Omental fat pad (tissue), 4 donors: ENCODE measurements around the gene CD6. TPM values are rescaled to one million over a fixed set of nuclear protein-coding genes. Genes with fewer than 3 reads are reported as not detected.

Experiments
- ATAC-seq: fragments of 150-250 bp; one replicate; pipeline ENCODE4 v1.9.1; 2016; ENCODE audit warnings: mild to moderate bottlenecking, moderate library complexity; ENCODE audit not compliant: low FRiP score
- DNase-seq: peaks from one replicate; pipeline ENCODE4 v3.0.0-alpha.2; 2019; ENCODE audit warnings: low spot score
- total RNA-seq, 4 donors: library from RNA; depleted of rRNA; stranded (reverse); fragments of >200 nt; gene quantifications; one replicate each; pipeline ENCODE4 v1.1.0, GENCODE V29; 2016
- TF ChIP-seq, protein P1 (sequence below), 3 donors: fragments of 450-650 bp; IDR thresholded peaks; one replicate each; pipeline ENCODE4 v1.5.1; 2016 to 2017; ENCODE audit warnings: antibody characterized with exemption in 3 of 3, mild to moderate bottlenecking in 3 of 3, moderate library complexity in 2 of 3

CD6 gene
- total RNA-seq, 4 donors from 2014 or later: 0.79 to 6.5 (median 2.2) TPM

DNA sequence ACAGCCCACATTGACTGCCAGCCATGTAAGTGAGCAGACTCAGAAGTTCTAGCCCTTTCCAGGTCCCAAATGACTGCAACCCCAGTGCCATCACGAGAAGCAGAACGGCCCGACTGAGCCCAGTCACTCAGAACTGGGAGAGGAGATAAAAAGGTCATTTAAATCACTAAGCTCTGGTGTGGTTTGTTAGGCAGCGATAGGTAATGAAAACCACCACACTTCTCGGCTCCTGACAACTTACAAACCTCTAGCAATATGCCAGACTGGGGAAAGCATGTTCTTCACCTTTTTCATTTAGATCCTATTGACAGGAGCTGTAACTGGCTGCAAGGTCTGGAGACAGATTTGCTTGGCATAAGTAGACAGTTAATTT lies 26.2 kb upstream of the CD6 start:
- no peak for ATAC-seq
- DNase-seq: no peak
- TF ChIP-seq, protein P1, sequence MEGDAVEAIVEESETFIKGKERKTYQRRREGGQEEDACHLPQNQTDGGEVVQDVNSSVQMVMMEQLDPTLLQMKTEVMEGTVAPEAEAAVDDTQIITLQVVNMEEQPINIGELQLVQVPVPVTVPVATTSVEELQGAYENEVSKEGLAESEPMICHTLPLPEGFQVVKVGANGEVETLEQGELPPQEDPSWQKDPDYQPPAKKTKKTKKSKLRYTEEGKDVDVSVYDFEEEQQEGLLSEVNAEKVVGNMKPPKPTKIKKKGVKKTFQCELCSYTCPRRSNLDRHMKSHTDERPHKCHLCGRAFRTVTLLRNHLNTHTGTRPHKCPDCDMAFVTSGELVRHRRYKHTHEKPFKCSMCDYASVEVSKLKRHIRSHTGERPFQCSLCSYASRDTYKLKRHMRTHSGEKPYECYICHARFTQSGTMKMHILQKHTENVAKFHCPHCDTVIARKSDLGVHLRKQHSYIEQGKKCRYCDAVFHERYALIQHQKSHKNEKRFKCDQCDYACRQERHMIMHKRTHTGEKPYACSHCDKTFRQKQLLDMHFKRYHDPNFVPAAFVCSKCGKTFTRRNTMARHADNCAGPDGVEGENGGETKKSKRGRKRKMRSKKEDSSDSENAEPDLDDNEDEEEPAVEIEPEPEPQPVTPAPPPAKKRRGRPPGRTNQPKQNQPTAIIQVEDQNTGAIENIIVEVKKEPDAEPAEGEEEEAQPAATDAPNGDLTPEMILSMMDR (IDR thresholded peaks at IDR 0.05): no peak

DNA sequence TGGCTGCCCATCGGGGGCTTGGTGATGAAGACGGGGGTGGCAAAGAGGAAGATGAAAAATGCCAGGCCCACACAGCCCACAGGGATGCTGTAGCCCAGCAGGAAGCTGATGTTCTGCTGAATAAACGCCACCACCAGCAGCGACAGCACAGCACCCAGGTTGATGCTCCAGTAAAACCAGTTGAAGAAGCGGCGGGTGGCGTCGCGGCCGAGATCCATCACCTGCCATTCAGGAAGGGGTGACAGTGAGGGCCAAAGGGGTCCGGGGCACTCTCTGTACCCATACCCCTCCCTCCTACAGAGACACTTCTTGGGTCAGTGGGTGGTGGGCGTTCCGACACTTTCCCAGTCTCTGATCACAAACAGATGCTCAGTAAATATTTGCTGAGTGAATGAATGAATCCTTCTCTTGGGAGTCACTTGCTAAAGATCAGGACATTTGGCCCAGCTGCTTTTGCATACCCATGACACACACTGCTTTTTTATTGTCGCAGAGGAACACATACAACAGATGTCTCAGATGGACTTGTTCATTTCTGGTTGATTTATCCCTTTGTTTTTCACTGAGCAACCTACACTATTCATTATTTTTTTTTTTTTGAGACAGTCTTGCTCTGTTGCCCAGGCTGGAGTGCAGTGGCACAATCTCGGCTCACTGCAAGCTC lies 24.7 kb upstream of the CD6 start:
- ATAC-seq: no peak
- TF ChIP-seq, protein P1 (IDR thresholded peaks at IDR 0.05): no peak
- no peak for DNase-seq

DNA sequence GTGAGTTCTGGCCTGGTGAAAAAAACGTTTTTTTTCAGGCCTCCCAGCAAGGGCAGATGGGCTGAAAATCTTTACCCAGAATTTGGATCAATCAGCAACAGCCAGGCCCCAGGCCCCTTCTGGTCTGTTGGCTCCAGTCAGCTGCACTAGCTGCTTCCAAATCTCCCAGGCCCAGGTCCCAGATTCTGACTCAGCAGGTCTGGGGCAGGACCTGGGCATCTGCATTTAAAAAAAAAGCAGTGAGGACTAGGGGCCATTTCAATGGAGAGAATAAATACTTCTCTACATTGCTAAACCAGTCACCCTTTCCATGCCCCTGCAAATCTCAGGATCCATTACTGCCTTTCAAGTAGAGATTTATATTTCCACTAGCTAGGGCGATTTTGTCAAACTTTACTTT lies 23.8 kb upstream of the CD6 start:
- TF ChIP-seq, protein P1 (IDR thresholded peaks at IDR 0.05): no peak
- ATAC-seq: no peak
- DNase-seq: no peak

DNA sequence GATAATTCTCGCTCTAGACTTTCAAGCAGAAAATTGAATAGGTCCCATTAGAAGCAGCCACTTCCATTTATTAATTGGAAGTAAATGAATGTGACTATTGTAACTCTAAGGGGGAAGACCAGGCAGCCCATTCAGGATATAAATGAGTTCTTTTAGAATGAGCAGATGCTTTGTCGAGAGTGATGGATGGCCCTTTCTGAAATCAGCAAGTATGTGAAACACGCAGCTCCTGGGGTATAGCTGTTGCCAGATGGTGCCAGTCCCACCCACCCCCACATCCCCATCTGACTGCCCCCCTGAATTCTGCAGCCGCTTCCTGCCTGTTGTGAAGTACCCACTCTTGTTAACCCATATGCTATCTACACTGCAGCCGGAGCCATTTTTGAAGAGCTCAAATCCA lies 23.2 kb upstream of the CD6 start:
- TF ChIP-seq, protein P1 (IDR thresholded peaks at IDR 0.05): no peak
- no peak for ATAC-seq
- no peak for DNase-seq

DNA sequence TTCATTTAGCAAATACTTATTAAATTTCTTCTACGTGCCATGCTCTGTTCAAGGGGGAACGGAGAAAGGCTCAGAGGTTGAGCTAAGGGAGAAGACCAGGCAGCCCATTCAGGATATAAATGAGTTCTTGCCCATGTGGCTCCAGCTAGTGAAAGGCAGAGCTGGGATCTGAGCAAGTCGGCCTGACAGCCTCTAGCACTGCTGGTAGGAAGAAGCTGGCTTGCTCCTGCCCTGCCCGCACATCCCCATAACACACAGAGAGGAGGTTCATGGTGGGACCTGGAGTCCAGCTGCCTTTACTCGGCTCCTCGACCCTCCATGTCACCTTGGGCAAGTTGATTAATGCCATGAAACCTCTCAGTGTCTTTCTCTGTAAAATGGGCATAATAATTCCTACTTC lies 21.5 kb upstream of the CD6 start:
- TF ChIP-seq, protein P1 (IDR thresholded peaks at IDR 0.05): no peak
- DNase-seq (no peak), ATAC-seq (no peak)

DNA sequence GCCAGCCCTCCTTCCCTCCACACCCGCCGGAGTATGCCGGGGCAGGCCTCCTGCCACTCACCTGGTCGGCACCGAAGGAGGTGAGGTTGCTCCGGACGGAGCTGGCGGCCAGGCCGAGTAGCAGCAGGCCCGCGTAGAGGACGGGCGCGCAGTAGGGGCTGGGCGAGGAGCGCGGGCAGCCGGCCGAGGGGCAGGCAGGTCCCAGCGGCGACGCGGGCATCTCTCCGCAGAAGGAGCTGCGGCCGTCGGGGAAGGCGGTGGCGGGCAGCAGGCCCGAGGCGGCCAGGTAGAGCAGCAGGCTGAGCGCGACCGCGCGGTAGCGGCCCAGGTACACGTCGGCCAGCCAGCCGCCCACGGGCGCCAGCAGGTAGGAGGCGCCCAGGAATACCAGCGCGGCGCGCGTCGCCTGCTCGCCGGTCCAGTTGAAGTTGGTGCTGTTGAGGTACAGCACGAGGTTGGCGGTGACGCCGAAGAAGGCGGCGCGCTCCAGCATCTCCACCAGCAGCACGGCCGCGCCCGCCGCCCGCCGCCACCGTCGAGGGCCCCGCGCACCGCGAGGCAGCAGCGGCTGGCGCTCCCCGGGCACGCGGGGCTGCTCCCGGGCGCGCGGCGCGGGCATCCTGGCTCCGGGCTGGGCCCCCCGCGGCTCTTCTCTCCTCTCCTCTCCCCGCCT lies 20.4 kb upstream of the CD6 start:
- no peak for DNase-seq
- TF ChIP-seq, protein P1 (IDR thresholded peaks at IDR 0.05): no peak
- ATAC-seq: peak; percentile 34

DNA sequence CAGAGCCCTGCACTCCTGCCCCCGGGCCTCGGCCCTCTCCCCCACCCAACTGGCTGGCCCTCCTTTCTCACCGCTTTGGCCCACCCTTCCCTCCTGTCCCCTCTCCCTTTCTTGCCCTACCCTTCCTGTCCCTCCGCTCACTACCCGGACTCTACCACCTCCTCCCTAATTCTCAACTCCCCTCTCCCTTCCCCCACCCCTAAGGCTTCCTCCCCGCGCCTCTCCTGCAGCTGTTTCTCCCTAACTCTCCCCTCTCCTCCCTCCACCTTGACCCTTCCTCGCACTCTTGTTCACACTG lies 19.9 kb upstream of the CD6 start:
- ATAC-seq (peak; percentile 1), DNase-seq (no peak)
- TF ChIP-seq, protein P1 (IDR thresholded peaks at IDR 0.05): no peak
